IMR-90 (cell line): ENCODE data around the gene ANKRD33B. TPM values are rescaled to one million over a fixed set of nuclear protein-coding genes. Genes with fewer than 3 reads are reported as not detected.

Experiments used
- ATAC-seq: fragments of 200-7000 bp; cut with Tn5 transposase; 2 replicates; pipeline ENCODE4 v1.9.1; 2020; ENCODE audit warnings: low read depth, mild to moderate bottlenecking, moderate library complexity
- BruUV-seq: library from RNA; stranded (reverse); fragments of 400-500 nt; replicated peaks from 2 replicates; lab custom pipeline; 2021; lab: Mats Ljungman, UMichigan
- CTCF ChIA-PET: fragments of 300-600 bp; formaldehyde crosslinking; extraction: SDS; loops from one replicate; lab custom pipeline; 2021; ENCODE audit warnings: antibody characterized with exemption; lab: Yijun Ruan, JAX
- POLR2A ChIA-PET: fragments of 300-600 bp; sonication (Branson Sonifier 250); formaldehyde crosslinking; loops from one replicate; lab custom pipeline; 2022; ENCODE audit warnings: antibody characterized with exemption; ENCODE audit not compliant: unreplicated experiment; lab: Charles Lee
- DNase-seq: peaks from one replicate; pipeline ENCODE4 v3.0.0; 2013
- H2AFZ ChIP-seq: replicated peaks from 2 replicates; pipeline ENCODE3; 2013; ENCODE audit warnings: low read length, mild to moderate bottlenecking; ENCODE audit not compliant: poor library complexity
- H2AK5ac ChIP-seq: 2 replicates; pipeline ENCODE4 v1.6.1; 2013; ENCODE audit warnings: low read depth, low read length, inconsistent platforms
- H2AK9ac ChIP-seq: replicated peaks from 2 replicates; pipeline ENCODE3; 2013; ENCODE audit warnings: mild to moderate bottlenecking, low read depth, low read length, moderate library complexity; ENCODE audit not compliant: poor library complexity
- H2BK120ac ChIP-seq: 2 replicates; pipeline ENCODE4 v1.6.1; 2013; ENCODE audit warnings: low read depth, low read length, inconsistent platforms
- H2BK15ac ChIP-seq: 3 replicates; pipeline ENCODE4 v1.6.1; 2013; ENCODE audit warnings: low read depth, low read length, inconsistent platforms
- H2BK20ac ChIP-seq: 2 replicates; pipeline ENCODE4 v1.6.1; 2013; ENCODE audit warnings: low read depth, mild to moderate bottlenecking, inconsistent platforms, low read length, moderate library complexity
- H2BK5ac ChIP-seq: 2 replicates; pipeline ENCODE4 v1.6.1; 2013; ENCODE audit warnings: mild to moderate bottlenecking, low read depth, low read length, inconsistent platforms; ENCODE audit not compliant: poor library complexity, severe bottlenecking
- H3K14ac ChIP-seq: replicated peaks from 2 replicates; pipeline ENCODE4 v1.6.1; 2013; ENCODE audit warnings: low read depth, low read length, inconsistent platforms
- H3K18ac ChIP-seq: 2 replicates; pipeline ENCODE4 v1.6.1; 2013; ENCODE audit warnings: low read depth, low read length, control low read depth
- H3K23ac ChIP-seq: 2 replicates; pipeline ENCODE4 v1.6.1; 2013; ENCODE audit warnings: low read depth, low read length, inconsistent platforms
- H3K27ac ChIP-seq: 2 replicates; pipeline ENCODE4 v1.5.1; 2013; ENCODE audit warnings: mild to moderate bottlenecking, control low read depth, low read length; ENCODE audit not compliant: insufficient read depth
- H3K27me3 ChIP-seq: 2 replicates; pipeline ENCODE4 v1.6.1; 2013; ENCODE audit warnings: low read length; ENCODE audit not compliant: control insufficient read depth, insufficient read depth
- H3K36me3 ChIP-seq: 2 replicates; pipeline ENCODE4 v1.6.1; 2013; ENCODE audit warnings: low read length, mixed read lengths; ENCODE audit not compliant: control insufficient read depth, insufficient read depth
- H3K4ac ChIP-seq: 2 replicates; pipeline ENCODE4 v1.6.1; 2013; ENCODE audit warnings: low read depth, low read length, inconsistent platforms
- H3K4me1 ChIP-seq: 2 replicates; pipeline ENCODE4 v1.6.1; 2013; ENCODE audit warnings: low read length, mixed read lengths; ENCODE audit not compliant: control insufficient read depth, insufficient read depth
- H3K4me2 ChIP-seq: 2 replicates; pipeline ENCODE4 v1.6.1; 2013; ENCODE audit warnings: low read depth, mild to moderate bottlenecking, control low read depth, low read length, moderate library complexity
- H3K4me3 ChIP-seq: 2 replicates; pipeline ENCODE4 v1.5.1; 2013; ENCODE audit warnings: low read depth, mild to moderate bottlenecking, control low read depth, low read length, moderate library complexity; ENCODE audit not compliant: insufficient read depth
- H3K56ac ChIP-seq: 2 replicates; pipeline ENCODE4 v1.6.1; 2013; ENCODE audit warnings: low read length, inconsistent platforms; ENCODE audit not compliant: insufficient read depth; ENCODE audit errors: extremely low read depth
- H3K79me1 ChIP-seq, 2 experiments: 2 replicates each; pipeline ENCODE4 v1.6.1; 2013; ENCODE audit warnings: low read length in 2 of 2, inconsistent platforms in 1 of 2, low read depth in 1 of 2
- H3K9ac ChIP-seq: 2 replicates; pipeline ENCODE4 v1.6.1; 2013; ENCODE audit warnings: low read depth, low read length, control low read depth
- H3K9me1 ChIP-seq: 2 replicates; pipeline ENCODE4 v1.6.1; 2013; ENCODE audit warnings: low read length, inconsistent platforms; ENCODE audit not compliant: insufficient read depth
- H3K9me3 ChIP-seq: 2 replicates; pipeline ENCODE4 v1.6.1; 2013; ENCODE audit warnings: low read length; ENCODE audit not compliant: control insufficient read depth, insufficient read depth
- H4K20me1 ChIP-seq: 2 replicates; pipeline ENCODE4 v1.6.1; 2013; ENCODE audit warnings: low read length, inconsistent platforms; ENCODE audit not compliant: insufficient read depth
- H4K5ac ChIP-seq: 2 replicates; pipeline ENCODE4 v1.6.1; 2013; ENCODE audit warnings: mild to moderate bottlenecking, low read depth, low read length, control low read depth
- H4K8ac ChIP-seq, 2 experiments: 2 replicates each; pipeline ENCODE4 v1.6.1; 2013; ENCODE audit warnings: low read depth in 2 of 2, low read length in 2 of 2, control low read depth in 1 of 2, inconsistent platforms in 1 of 2
- H4K91ac ChIP-seq: 2 replicates; pipeline ENCODE4 v1.6.1; 2013; ENCODE audit warnings: low read depth, low read length, inconsistent platforms; ENCODE audit not compliant: insufficient read depth
- CHD1 ChIP-seq: IDR thresholded peaks from 2 replicates; pipeline ENCODE4 v1.6.1; 2012; ENCODE audit warnings: low read depth, low read length, improper control_type of control experiment
- RAD21 ChIP-seq: IDR thresholded peaks from 2 replicates; pipeline ENCODE4 v1.6.1; 2012; ENCODE audit warnings: low read length, improper control_type of control experiment
- SMC3 ChIP-seq: fragments of 150-350 bp; IDR thresholded peaks from 2 replicates; pipeline ENCODE4 v1.6.1; 2016; ENCODE audit warnings: low read depth, mild to moderate bottlenecking, antibody characterized with exemption, low read length, moderate library complexity
- WGBS, 2 experiments: methylation state at CpG; one replicate each; pipeline versions ENCODE4 v1.1.5 to v1.1.7; 2013; ENCODE audit warnings: missing lambda C conversion rate in 2 of 2; ENCODE audit not compliant: insufficient read length in 1 of 2; ENCODE audit errors: extremely low coverage in 2 of 2; 5-methylcytosine and 5-hydroxymethylcytosine counted together
- dilution Hi-C: fragments of 300-500 bp; cut with HindIII; formaldehyde crosslinking; loops from one replicate; pipeline ENCODE4 v1.14.3; 2018; ENCODE audit warnings: low sequenced_read_pairs; ENCODE audit not compliant: unreplicated experiment
- in situ Hi-C: fragments of 300-500 bp; cut with MboI; formaldehyde crosslinking; loops from 3 replicates; pipeline ENCODE4 v1.14.3; 2019; ENCODE audit warnings: low sequenced_read_pairs, inconsistent platforms, mixed read lengths
- intact Hi-C: fragments of 100-400 bp; cut with micrococcal nuclease; formaldehyde crosslinking; loops from 2 replicates; pipeline ENCODE4 v1.10.0; 2022
- polyA plus RNA-seq, 3 experiments: library from polyadenylated mRNA; depleted of rRNA; stranded (reverse); fragments of >200 nt; gene quantifications; 2 replicates each; pipeline ENCODE4 v1.2.3, GENCODE V29; 2012; ENCODE audit warnings: low replicate concordance in 1 of 3
- total RNA-seq: library from RNA; depleted of rRNA; stranded (reverse); fragments of >200 nt; gene quantifications from 2 replicates; pipeline ENCODE4 v1.2.3, GENCODE V29; 2012

ANKRD33B gene
- total and polyA plus RNA-seq, 2 of the 4 experiments (the other 2 are of a cell fraction), result 2.5 to 3.3 TPM

- H3K4ac ChIP-seq, result no peak overlapping the region
- H3K9me1 ChIP-seq, result peaks cover 20% of the 10 kb centered on the region
- no peak for ATAC-seq
- peaks cover 45 to 66% of the 10 kb centered on the region in 2 experiments for H3K79me1 ChIP-seq
- no peak overlapping the region for H2BK5ac ChIP-seq
- 100% methylated on average over 1 of the region's 11 CpGs; no CpG with 5 or more reads in 1 of the 2 experiments for whole genome bisulfite sequencing, 2 experiments
- no peaks in the 10 kb centered on the region for H3K9me3 ChIP-seq
- no peak overlapping the region for H3K56ac ChIP-seq
- peaks cover 47% of the 10 kb centered on the region for H3K36me3 ChIP-seq
- no peak overlapping the region for H4K8ac ChIP-seq
- H3K9ac ChIP-seq, result no peak overlapping the region
- peaks cover 31% of the 10 kb centered on the region for H4K20me1 ChIP-seq
- H2BK15ac ChIP-seq, result no peak overlapping the region
- no peak overlapping the region for H3K4me3 ChIP-seq
- H3K27me3 ChIP-seq, result no peaks in the 10 kb centered on the region
- TF ChIP-seq CHD1, result no peak
- no peak for TF ChIP-seq RAD21
- TF ChIP-seq SMC3, result no peak
- no peak overlapping the region for H2AK5ac ChIP-seq
- no peak overlapping the region for H2BK120ac ChIP-seq
- no peak overlapping the region for H2BK20ac ChIP-seq
- no peak overlapping the region for H3K4me2 ChIP-seq
- ChIA-PET CTCF (no interaction called here), POLR2A (no interaction called here)
- no peak overlapping the region for H3K27ac ChIP-seq
- intact Hi-C loops (no loop called here), in situ Hi-C loops (no loop called here), dilution Hi-C loops (no loop called here)
- peaks cover 2% of the 10 kb centered on the region for H3K4me1 ChIP-seq
- no peak for DNase-seq
- no peak overlapping the region for H2AK9ac ChIP-seq
- H3K14ac ChIP-seq, result no peak overlapping the region
- H4K91ac ChIP-seq, result no peak overlapping the region
- peak overlapping the region; percentile 51; the same call in 1 of the 2 replicates for H3K23ac ChIP-seq
- no peak overlapping the region for H4K5ac ChIP-seq
- no peak overlapping the region for H3K18ac ChIP-seq
- no TSS peak for BruUV-seq
- no peak overlapping the region for H2AFZ ChIP-seq
Observed at GRCh38 chr5:10684303-10685086, 120.6 kb downstream of the ANKRD33B start.
